T-helper 2 cell (primary cell): ENCODE data around the gene ZMYM2.
"Not testable (repeated sequence)": the region's sequence is repeated elsewhere in the genome, so short reads cannot be mapped to it uniquely, and the experiment has no call there.

Source experiments
- DNase-seq, 5 experiments: peaks; one replicate each; pipeline versions ENCODE4 v3.0.0 to v3.0.0-alpha.2; 2012 to 2022
- total RNA-seq, 2 donors: gene quantifications; one replicate each; lab custom pipeline; 2026; lab: John Stamatoyannopoulos, UW

Gene ZMYM2
- 182 to 189 reads per million in 2 donors for total RNA-seq

DNA sequence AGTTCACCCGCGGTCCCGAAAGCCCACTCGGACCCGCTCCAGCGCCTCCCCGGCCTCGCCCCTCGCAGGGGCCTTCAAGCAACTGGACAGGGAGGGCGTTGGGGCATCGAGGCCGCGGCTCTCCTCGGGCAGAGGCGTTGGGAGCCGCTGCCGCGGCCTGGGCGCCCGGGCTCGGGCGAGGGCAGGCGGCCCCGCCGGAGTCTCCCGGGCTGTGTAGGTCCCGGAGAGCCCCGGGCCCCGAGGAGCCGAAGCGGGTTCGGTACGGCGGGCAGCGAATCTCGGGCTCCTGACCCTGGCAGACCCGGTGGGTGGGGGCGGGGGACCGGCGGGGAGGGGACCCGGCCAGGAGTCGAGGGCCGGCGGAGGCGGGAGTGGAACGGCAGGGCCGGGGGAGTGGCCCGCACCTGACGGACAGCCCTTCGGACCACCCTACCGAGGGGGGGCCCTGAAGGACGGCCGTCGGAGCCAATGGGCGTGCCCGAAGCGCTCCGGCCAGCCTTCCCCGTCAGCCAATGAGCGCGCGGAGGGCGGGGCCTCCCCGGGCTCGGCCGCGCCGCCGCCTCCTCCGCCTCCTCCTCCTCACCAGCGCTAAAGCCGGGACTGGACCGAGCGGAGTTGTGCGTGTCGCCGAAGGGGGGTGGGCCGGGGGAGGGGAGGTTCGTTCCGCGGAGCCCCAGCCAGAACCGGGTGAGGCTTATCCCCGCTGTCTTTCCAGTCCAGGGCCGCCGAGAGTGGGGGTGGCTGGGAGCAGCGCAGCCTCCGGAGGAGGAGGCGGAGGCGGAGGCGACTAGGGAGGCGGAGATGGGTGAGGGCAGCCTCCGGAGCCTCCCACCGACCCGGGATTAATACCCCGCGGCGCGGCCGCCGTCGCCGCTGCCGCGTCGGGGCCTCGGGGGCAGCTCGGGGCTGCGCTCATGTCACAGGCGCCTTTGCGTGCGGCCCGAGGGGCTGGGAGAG lies at the start of gene ZMYM2:
Gene ZMYM2 (plus strand): TSS at position 573 of the 957 bp plus-strand sequence. CDS start 34,346 bp downstream, outside the sequence.
- peak; percentile 95 to 97 (median 95) for DNase-seq

- peak in 1 of 5 experiments; percentile 2 for DNase-seq
These were observed 48.0 kb upstream of the ZMYM2 start for GRCh38 chr13:19910336-19911072.

DNA sequence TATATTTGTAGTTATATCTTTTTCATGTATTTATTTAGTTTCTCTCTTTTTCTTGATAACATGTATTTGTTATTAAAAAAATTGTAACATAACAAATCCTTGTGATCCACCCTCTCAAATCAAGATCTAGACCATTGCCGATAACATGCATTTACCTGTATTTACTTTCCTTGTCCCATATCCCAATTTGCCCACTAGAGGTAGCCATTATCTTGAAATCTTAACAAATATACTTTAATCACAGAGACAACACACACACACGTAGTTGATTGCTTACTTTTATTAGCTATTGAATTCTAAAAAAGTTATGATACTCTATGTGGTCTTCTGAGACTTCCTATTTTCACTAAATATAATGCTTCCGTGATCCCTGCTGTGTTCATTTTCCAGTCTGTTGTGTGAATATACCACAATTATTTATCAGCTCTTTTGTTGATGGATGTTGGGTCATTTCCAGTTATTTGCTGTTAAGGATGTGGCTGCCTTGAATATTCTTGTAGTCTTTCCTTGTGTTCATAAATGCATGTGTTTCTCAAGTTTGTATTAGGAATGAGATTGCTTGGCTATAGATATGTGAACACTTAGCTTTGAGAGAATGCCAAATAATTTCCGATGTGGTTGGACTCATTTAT lies 31.3 kb upstream of the ZMYM2 start:
- peak in 2 of 5 experiments; percentile 3 to 31 for DNase-seq

DNA sequence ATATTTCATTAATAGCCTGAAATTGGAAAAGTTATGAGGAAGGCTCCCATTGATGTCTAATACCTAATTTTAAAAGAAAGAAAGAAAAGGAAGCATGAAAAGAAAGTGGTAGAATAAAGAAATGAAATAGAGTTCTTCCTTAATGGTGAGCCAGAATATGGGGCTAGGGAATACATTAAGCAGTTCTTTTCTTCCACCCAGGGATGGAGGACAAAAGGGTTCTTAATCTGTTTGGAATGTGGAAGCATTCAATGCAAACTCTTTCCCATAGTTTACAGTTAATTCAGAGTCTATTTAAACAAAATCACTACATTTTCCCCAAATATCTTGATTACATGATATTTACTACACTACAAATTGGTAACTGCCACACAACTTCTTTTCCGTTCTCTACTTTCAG lies 18.4 kb upstream of the ZMYM2 start:
- DNase-seq = no peak

- DNase-seq = no peak
These were observed 8.2 kb upstream of the ZMYM2 start for GRCh38 chr13:19950374-19950773.

DNA sequence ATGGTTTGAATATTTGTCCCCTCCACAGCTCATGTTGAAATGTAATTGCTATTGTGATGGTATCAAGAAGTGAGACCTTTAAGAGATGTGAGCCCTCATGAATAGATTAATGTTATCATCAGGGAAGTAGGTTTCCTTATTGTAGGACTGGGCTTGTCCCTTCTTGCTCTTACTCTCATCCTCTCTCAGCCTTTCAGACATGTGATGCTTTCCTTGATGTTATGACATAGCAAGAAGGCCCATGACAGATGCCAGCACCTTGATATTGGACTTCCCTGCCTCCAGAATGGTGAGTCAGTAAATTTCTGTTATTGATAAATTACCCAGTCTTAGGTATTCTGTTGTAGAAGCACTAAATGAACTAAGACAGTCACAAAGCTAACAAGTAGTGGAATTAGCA lies 5.7 kb upstream of the ZMYM2 start:
- DNase-seq = no peak

DNA sequence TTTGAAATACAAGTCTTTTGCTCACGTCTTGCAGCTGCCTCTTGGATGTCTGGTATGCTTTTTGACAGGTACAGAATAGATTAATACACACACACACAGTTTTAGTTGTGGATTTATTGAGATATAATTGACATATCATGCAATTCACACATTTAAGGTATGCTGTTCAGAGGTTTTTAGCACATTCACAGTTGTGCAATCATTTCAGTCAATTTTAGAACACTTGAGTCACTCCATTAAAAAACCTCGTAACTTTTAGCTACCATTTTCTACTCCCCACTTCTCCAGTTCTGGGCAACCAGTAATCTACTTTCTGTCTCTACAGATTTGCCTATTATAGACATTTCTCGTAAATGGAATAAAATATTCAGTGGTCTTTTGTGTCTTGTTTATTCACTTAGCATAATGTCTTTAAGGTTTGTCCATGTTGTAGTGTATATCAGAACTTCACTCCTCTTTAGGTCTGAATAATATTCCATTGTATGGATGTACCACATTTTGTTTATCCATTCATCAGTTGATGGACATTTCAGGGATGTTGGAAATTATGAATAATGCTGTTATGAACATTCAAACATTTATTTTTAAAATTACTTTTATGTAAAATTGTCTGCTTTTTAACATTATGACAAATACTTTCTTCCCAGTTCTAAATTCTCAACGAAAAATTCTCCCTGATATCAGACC lies 2.5 kb upstream of the ZMYM2 start:
- no peak for DNase-seq

DNA sequence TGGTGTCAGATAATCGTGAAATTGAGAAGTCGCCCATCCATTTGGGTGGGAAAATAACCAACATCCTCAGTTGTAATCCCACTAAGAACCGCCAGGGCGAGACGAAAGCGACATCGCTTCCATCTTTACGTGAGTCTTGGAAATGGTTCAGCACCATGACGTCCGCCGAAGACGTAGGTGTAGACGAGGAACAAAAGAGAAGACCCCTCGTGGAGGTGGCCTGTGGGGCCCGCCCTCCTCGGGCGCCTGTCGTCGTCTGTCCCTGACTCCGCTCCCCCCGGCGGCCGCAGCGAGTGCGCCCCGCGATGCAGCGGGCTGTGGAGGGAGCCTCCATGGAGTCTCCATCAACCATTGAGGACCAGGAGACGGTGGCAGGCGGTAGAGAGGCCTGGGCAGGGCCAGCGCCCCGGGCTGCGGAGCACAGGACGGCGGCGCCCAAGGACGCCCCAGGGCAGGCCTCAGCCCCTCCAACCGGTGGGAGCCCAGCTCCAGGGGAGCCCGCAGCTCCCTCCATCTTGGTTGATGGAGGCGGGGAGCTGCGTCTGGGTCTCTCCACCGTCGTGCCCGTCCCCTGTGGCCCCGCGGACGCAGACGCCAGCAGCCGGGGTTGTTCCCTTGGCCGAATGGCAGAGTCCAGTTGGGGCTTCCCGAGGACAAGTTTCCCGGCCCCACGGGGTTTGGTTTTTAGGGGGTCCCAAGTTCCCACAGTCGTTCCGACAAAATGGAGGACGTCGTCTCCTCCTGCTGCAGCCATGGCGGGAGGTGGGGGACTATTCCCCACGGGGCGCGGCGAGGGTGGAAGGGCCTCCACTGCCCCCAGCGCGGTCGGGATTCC lies 990 bp upstream of the ZMYM2 start:
- DNase-seq = peak; percentile 57 to 90 (median 82)

DNA sequence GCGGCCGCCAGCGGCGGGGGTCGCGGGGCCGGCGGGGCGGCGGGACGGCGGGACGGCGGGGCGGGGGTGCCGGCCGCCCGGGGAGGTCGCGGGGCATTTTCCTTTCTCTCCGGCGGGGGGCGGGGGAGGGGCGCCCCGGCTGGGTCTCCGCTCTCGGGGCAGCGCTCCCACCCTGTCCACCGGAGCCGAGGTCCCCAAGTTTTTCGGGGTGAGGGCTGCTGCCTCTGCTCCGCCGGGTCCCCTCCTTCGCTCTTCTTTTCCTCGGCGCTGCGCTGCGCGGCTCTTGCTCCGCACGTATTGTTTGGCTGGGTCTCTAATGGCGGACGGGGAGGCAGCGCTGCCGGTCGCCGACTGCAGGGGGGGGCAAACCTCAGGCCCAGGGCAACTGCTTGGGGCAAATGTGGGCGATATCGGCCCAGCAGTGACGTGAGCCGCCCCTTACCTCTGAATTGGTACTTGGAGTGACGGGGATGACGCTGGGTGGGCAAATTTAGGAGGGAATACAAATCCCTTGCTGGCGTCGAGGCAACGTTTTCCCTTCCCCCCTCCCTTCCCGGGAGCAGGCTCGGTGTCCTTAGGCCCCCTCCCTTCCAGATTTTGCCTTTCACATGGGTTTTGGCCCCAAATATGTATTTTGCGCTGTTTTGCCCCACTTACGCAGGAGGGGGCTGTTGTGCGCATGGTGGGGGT lies 759 bp downstream of the ZMYM2 start:
- peak; percentile 36 to 87 (median 62) for DNase-seq

GRCh38 chr13:19959831-19960652 lies 1.5 kb downstream of the ZMYM2 start:
- DNase-seq = peak; percentile 60 to 98 (median 81)

DNA sequence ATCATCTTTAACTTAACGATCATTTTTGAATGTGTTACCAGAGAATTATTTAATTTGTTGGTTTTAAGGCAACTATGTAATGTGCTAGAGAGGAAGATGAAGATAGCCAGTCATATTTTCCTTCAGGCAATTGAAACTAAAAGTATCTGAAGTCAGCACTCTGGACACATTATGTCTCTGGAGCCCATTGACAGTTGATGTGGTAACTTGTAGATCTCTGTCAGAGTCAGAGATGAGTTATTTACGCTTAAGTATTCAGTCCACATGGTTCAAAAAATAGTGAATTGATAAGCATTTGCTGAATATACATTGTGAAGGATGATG lies 2.1 kb downstream of the ZMYM2 start:
- DNase-seq = peak in 1 of 5 experiments; percentile 72

GRCh38 chr13:19961489-19961888 lies 3.0 kb downstream of the ZMYM2 start:
- no peak for DNase-seq

DNA sequence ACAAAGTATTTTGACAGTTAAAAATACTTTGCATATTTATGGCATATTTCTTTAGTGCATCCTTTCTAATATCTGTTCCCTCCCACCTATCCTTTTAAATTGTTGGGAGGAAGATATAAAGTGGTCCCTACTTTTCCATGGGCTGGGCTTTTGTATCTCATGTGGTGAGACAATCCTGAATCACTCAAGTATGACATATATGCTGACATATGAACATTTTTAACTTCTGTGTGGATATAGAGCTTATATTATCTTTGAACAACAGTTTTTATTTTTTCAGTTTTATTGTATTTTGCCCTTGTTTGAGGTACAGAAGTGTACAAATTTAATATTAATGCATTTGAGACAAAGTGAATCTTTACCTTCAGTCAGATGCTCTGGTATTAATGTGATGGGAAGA lies 3.4 kb downstream of the ZMYM2 start:
- no peak for DNase-seq

DNA sequence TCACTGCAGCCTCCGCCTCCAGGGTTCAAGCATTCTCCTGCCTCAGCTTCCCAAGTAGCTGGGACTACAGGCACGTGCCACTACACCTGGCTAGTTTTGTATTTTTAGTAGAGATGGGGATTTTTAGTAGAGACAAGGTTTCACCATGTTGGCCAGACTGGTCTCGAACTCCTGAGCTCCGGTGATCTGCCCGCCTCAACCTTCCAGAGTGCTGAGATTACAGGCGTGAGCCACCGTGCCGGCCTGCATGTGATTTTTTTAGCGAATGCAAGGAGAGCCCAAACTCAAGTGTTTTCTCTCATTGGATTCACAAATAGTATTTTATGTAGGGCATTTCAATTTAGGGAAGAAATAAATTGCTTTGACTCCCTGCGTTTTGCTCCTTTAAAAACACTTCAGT lies 4.4 kb downstream of the ZMYM2 start:
- DNase-seq = no peak

DNA sequence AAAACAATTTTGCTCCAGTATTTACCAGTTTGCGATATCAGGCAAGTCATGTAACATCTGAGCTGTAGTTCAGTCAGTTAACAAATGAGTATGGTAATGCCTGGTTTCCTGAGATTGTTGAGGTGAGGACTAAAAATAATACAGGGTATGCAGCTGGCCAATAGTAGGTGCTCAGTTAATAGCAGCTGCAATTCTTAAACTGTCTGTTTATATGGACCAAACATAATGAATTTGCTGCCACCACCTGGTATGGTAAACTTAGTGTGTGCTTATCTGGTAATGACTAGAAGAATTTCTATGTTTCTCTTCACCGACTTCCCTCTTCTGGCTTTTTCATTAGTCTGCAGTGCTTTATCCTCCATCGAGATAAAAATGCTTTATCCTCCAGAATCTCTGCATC lies 9.1 kb downstream of the ZMYM2 start:
- DNase-seq = no peak

DNA sequence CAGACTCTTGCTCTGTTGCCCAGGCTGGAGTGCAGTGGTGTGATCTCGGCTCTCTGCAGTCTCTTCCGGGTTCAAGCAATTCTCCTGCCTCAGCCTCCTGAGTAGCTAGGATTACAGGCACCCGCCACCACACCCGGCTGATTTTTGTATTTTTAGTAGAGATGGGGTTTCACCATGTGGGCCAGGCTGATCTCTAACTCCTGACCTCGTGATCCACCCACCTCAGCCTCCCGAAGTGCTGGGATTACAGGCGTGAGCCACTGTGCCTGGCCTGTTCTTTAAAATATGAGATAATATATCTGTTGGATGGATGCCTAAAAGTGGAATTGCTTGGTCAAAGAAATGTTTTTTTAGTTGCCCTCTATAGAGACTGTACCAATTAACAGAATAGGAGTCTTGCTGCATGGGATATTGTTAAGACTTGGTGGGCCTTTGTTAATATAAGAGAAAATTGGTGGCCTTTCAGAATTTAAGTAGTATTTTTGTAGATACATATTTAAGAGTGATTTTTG lies 16.0 kb downstream of the ZMYM2 start:
- DNase-seq = not testable (repeated sequence)

- DNase-seq = no peak
These were observed 20.4 kb downstream of the ZMYM2 start for GRCh38 chr13:19978831-19979437.

DNA sequence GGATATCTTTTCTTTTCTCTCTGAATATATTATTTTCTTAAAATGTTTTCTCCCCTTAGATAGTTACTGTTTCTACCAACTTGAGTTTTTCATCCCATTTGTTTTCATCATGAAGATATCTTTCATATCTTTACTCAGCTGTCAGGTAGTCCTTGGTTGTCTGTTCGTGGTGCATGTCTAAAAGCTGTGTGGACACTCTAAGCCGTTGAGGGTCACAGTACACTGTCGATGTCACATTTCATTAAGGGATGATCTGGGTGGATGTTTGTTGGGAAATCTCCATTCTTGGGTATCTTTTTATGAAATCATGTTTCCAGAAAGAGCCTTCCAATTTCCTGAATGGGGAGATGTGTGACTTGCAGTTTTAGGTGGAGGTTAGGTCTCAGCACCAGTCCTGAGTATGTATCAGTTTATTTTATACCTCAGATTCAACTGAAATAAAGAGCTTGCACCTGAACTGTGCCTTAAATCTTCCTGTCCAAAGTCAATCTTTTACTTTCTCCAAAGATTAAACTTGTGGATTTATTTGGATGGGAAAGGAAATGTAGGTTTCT lies 23.2 kb downstream of the ZMYM2 start:
- DNase-seq = no peak

DNA sequence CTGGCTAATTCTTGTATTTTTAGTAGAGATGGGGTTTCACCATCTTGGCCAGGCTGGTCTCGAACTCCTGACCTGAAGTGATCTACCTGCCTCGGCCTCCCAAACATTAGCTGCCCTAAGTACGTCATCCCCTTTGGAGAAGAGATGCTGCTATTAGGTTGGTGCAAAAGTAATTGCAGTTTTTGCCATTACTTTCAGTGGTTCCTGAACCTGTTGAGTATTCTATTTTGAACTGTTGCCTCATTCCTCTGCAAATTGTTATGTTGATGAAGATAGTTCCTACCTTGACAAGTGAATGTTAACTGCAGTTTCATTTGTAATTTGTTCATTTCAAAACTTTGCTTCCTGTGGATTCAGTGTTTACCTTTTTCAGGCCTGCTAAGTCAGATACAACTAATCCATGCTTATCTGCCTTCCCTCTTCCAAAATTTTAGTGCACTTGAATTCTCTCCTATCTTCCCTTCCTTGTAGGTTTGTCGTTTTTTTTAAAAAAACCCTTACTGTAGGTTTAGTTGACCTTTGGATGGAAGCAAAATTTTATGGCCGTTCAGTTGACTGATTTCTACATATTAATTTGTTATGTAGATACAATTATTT lies 24.0 kb downstream of the ZMYM2 start:
- no peak for DNase-seq
